GM10266 (cell line): ENCODE results near the gene RARS2.

ENCODE experiments used
- DNase-seq: peaks from one replicate; pipeline ENCODE4 v3.0.0; 2012; ENCODE audit errors: extremely low spot score
- CTCF ChIP-seq: IDR thresholded peaks from 2 replicates; pipeline ENCODE4 v1.5.1; 2012; ENCODE audit warnings: mild to moderate bottlenecking, low read depth; ENCODE audit not compliant: control insufficient read depth, insufficient read depth; ENCODE audit errors: missing control alignments

Gene RARS2

GRCh38 chr6:87540539-87540938 is 49.2 kb downstream of the RARS2 start:
- TF ChIP-seq CTCF = no peak
- no peak for DNase-seq

GRCh38 chr6:87539554-87539953 is 50.2 kb downstream of the RARS2 start:
- TF ChIP-seq CTCF = no peak
- DNase-seq = no peak

- DNase-seq = no peak
- no peak for TF ChIP-seq CTCF
Measured at GRCh38 chr6:87538510-87539260, 51.1 kb downstream of the RARS2 start.

GRCh38 chr6:87534377-87535047 is 55.3 kb downstream of the RARS2 start:
- no peak for TF ChIP-seq CTCF
- DNase-seq = no peak

GRCh38 chr6:87529221-87529620 is 60.6 kb downstream of the RARS2 start:
- no peak for TF ChIP-seq CTCF
- DNase-seq = no peak

GRCh38 chr6:87522686-87523085 is 67.1 kb downstream of the RARS2 start:
- no peak for TF ChIP-seq CTCF
- DNase-seq = no peak

- DNase-seq = no peak
Measured at GRCh38 chr6:87518453-87518852, 71.3 kb downstream of the RARS2 start.

More at GRCh38 chr6:87518453-87518852, 71.3 kb downstream of the RARS2 start:
- TF ChIP-seq CTCF = no peak
